AG09309 (cell line): ENCODE data around the gene RPLP2.

Experiments
- DNase-seq: peaks from one replicate; pipeline ENCODE4 v3.0.0-alpha.2; 2010; ENCODE audit warnings: low read depth
- H3K4me3 ChIP-seq: 2 replicates; pipeline ENCODE4 v1.5.1; 2011; ENCODE audit warnings: mild to moderate bottlenecking, low read depth, low read length, moderate library complexity; ENCODE audit not compliant: control insufficient read depth
- TF ChIP-seq, protein P1 (sequence below): IDR thresholded peaks from 2 replicates; pipeline ENCODE4 v1.5.1; 2011; ENCODE audit warnings: mild to moderate bottlenecking, low read depth, low read length, inconsistent platforms; ENCODE audit not compliant: insufficient read depth, control insufficient read depth; ENCODE audit errors: missing control alignments

RPLP2 gene

DNA sequence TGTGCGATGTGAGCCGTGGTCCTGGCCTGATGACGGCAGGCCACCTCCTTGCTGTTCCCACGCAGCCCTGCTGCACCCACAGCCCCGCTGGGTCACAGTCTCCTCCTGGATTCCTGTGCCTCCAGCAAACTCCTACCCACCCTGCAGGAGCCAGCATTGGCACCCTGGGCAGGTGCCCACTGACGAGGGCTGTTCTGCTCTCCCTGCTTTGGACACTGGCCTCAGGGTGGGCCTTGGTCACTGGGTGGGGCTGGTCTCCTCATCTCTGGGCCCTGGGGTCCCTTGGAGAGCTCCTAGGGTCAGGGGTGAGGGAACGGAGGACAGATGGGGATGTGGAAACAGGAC, 45.5 kb downstream of the RPLP2 start:
- TF ChIP-seq, protein P1, sequence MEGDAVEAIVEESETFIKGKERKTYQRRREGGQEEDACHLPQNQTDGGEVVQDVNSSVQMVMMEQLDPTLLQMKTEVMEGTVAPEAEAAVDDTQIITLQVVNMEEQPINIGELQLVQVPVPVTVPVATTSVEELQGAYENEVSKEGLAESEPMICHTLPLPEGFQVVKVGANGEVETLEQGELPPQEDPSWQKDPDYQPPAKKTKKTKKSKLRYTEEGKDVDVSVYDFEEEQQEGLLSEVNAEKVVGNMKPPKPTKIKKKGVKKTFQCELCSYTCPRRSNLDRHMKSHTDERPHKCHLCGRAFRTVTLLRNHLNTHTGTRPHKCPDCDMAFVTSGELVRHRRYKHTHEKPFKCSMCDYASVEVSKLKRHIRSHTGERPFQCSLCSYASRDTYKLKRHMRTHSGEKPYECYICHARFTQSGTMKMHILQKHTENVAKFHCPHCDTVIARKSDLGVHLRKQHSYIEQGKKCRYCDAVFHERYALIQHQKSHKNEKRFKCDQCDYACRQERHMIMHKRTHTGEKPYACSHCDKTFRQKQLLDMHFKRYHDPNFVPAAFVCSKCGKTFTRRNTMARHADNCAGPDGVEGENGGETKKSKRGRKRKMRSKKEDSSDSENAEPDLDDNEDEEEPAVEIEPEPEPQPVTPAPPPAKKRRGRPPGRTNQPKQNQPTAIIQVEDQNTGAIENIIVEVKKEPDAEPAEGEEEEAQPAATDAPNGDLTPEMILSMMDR = no peak
- H3K4me3 ChIP-seq = no peak overlapping the region
- DNase-seq = no peak

DNA sequence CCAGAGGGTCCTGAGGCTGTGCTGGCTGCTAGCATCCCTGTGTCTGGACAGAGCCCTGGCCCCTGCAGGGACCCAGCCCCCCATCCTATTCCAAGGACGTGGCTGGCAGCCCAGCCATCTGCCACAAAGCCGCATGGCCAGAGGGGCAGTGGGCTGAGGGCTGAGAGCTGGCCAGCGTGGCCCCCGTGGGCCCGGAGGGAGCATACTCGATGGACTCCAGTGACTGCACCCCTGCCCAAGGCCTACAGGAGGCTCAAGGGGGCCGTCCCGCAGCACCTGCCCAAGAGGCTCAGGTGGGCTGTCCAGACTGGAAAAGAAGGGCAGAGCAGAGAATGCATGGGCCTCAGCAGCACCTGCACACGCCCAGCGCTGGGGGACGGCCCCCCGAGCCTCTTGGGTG, 46.0 kb downstream of the RPLP2 start:
- H3K4me3 ChIP-seq = no peak overlapping the region
- no peak for DNase-seq
- TF ChIP-seq, protein P1 = no peak

- TF ChIP-seq, protein P1 = no peak
- no peak overlapping the region for H3K4me3 ChIP-seq
- DNase-seq = no peak
Measured at GRCh38 chr11:856397-856796, 46.6 kb downstream of the RPLP2 start.

- H3K4me3 ChIP-seq = no peak overlapping the region
- no peak for DNase-seq
- TF ChIP-seq, protein P1 = no peak
Measured at GRCh38 chr11:858053-858761, 48.4 kb downstream of the RPLP2 start.

- TF ChIP-seq, protein P1 = no peak
- no peak overlapping the region for H3K4me3 ChIP-seq
- no peak for DNase-seq
Measured at GRCh38 chr11:858762-859339, 49.1 kb downstream of the RPLP2 start.

GRCh38 chr11:859394-860131, 49.8 kb downstream of the RPLP2 start:
- H3K4me3 ChIP-seq = no peak overlapping the region
- peak; percentile 21 for DNase-seq
- TF ChIP-seq, protein P1 = no peak
